Testis (tissue), 2 donors: Measurements from ENCODE around the gene PPHLN1.

Experiments
- POLR2A ChIP-seq: fragments of 450-650 bp; IDR thresholded peaks from one replicate; pipeline ENCODE4 v1.6.1; 2017; ENCODE audit warnings: antibody characterized with exemption, mild to moderate bottlenecking, moderate library complexity
- TF ChIP-seq, protein P1 (sequence below), 3 experiments: fragments of 450-650 bp in 2 of 3; fragments of 200-600 bp in 1 of 3; sonication (generic) in 1 of 3; IDR thresholded peaks; one replicate each; pipeline ENCODE4 v1.5.1; 2016 to 2019; ENCODE audit warnings: antibody characterized with exemption in 3 of 3, mild to moderate bottlenecking in 2 of 3, moderate library complexity in 1 of 3

DNA sequence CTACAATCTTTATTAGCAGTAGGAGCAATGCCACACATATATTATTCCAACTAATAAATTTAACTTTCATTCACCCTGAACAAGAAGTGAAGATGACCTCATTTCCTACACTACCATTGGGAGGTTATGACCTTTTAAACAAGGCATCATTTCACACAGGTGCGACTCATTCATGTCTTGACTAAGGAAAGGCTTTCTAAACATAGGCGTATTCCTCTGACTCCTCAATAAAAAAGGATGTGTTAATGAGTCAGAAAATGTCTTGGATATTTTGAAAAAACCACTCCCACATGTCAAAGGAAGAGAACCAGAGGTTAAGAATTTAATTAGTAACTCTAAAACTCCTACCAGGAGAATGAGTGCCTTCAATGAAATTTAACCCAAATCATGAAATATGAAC, 148.4 kb downstream of the PPHLN1 start:
- TF ChIP-seq, protein P1, sequence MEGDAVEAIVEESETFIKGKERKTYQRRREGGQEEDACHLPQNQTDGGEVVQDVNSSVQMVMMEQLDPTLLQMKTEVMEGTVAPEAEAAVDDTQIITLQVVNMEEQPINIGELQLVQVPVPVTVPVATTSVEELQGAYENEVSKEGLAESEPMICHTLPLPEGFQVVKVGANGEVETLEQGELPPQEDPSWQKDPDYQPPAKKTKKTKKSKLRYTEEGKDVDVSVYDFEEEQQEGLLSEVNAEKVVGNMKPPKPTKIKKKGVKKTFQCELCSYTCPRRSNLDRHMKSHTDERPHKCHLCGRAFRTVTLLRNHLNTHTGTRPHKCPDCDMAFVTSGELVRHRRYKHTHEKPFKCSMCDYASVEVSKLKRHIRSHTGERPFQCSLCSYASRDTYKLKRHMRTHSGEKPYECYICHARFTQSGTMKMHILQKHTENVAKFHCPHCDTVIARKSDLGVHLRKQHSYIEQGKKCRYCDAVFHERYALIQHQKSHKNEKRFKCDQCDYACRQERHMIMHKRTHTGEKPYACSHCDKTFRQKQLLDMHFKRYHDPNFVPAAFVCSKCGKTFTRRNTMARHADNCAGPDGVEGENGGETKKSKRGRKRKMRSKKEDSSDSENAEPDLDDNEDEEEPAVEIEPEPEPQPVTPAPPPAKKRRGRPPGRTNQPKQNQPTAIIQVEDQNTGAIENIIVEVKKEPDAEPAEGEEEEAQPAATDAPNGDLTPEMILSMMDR (IDR thresholded peaks at IDR 0.05) = no peak
- no peak for TF ChIP-seq POLR2A
